GM12872 (cell line): ENCODE results near the gene PLPPR2.

Experiments
- TF ChIP-seq, protein P1 (sequence below): IDR thresholded peaks from 3 replicates; pipeline ENCODE4 v1.5.1; 2011; ENCODE audit warnings: low read depth, mild to moderate bottlenecking, low read length, moderate library complexity; ENCODE audit not compliant: insufficient read depth

PLPPR2 gene

GRCh38 chr19:11324748-11325389, 30.4 kb upstream of the PLPPR2 start:
- TF ChIP-seq, protein P1, sequence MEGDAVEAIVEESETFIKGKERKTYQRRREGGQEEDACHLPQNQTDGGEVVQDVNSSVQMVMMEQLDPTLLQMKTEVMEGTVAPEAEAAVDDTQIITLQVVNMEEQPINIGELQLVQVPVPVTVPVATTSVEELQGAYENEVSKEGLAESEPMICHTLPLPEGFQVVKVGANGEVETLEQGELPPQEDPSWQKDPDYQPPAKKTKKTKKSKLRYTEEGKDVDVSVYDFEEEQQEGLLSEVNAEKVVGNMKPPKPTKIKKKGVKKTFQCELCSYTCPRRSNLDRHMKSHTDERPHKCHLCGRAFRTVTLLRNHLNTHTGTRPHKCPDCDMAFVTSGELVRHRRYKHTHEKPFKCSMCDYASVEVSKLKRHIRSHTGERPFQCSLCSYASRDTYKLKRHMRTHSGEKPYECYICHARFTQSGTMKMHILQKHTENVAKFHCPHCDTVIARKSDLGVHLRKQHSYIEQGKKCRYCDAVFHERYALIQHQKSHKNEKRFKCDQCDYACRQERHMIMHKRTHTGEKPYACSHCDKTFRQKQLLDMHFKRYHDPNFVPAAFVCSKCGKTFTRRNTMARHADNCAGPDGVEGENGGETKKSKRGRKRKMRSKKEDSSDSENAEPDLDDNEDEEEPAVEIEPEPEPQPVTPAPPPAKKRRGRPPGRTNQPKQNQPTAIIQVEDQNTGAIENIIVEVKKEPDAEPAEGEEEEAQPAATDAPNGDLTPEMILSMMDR = no peak

GRCh38 chr19:11325544-11325943, 29.7 kb upstream of the PLPPR2 start:
- TF ChIP-seq, protein P1 = no peak

- TF ChIP-seq, protein P1 = no peak
Measured at GRCh38 chr19:11330127-11330526, 25.1 kb upstream of the PLPPR2 start.

DNA sequence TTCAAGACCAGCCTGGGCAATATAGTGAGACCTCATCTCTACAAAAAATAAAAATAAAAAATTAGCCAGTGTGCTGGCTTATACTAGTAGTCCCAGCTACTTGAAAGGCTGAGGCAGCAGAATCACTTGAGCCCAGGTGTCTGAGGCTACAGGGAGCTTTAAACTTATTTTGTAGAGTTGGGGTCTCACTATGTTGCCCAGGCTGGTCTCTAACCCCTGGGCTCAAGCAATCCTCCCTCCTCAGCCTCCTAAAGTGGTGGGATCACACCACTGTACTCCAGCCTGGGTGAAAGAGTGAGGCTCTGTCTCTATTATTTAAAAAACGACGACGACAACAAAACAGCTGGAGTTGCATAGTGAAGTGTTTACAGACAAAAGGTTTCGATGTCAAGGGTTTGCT, 23.7 kb upstream of the PLPPR2 start:
- TF ChIP-seq, protein P1 = no peak

GRCh38 chr19:11332822-11333221, 22.4 kb upstream of the PLPPR2 start:
- TF ChIP-seq, protein P1 = no peak

GRCh38 chr19:11335449-11336146, 19.6 kb upstream of the PLPPR2 start:
- TF ChIP-seq, protein P1 = no peak

GRCh38 chr19:11337080-11337479, 18.2 kb upstream of the PLPPR2 start:
- TF ChIP-seq, protein P1 = no peak
